HepG2 (cell line): ENCODE measurements around the gene DTNB. TPM values are rescaled to one million over a fixed set of nuclear protein-coding genes. Genes with fewer than 3 reads are reported as not detected.

Experiments used
- BRD4 ChIP-seq: sonication (generic); formaldehyde crosslinking; IDR thresholded peaks from 2 replicates; pipeline ENCODE4 v1.4.0; 2020; ENCODE audit warnings: missing genetic modification reagents
- CCDC6 ChIP-seq: sonication (generic); formaldehyde crosslinking; IDR thresholded peaks from 2 replicates; pipeline ENCODE4 v1.8.1; 2022; ENCODE audit warnings: mild to moderate bottlenecking, missing genetic modification reagents, moderate library complexity
- MAFG ChIP-seq: sonication (generic); formaldehyde crosslinking; IDR thresholded peaks from 2 replicates; pipeline ENCODE4 v1.5.1; 2020; ENCODE audit warnings: mild to moderate bottlenecking, missing genetic modification reagents
- MEIS2 ChIP-seq: sonication (generic); formaldehyde crosslinking; IDR thresholded peaks from 2 replicates; pipeline ENCODE4 v1.9.0; 2021; ENCODE audit warnings: mild to moderate bottlenecking, missing genetic modification reagents
- NFATC3 ChIP-seq: sonication (generic); formaldehyde crosslinking; IDR thresholded peaks from 2 replicates; pipeline ENCODE4 v1.5.1; 2020; ENCODE audit warnings: mild to moderate bottlenecking, missing genetic modification reagents
- NPAS2 ChIP-seq: sonication (generic); formaldehyde crosslinking; IDR thresholded peaks from 2 replicates; pipeline ENCODE4 v1.8.0; 2022; ENCODE audit warnings: mild to moderate bottlenecking, missing genetic modification reagents, borderline replicate concordance
- THAP7 ChIP-seq: sonication (generic); formaldehyde crosslinking; IDR thresholded peaks from 2 replicates; pipeline ENCODE4 v1.8.1; 2023; ENCODE audit warnings: mild to moderate bottlenecking, missing genetic modification reagents
- TSC22D2 ChIP-seq: sonication (generic); formaldehyde crosslinking; IDR thresholded peaks from 2 replicates; pipeline ENCODE4 v1.5.1; 2020; ENCODE audit warnings: missing genetic modification reagents, mild to moderate bottlenecking, borderline replicate concordance
- U2AF1 ChIP-seq: fragments of 200-400 bp; formaldehyde crosslinking; optimal IDR thresholded peaks from 2 replicates; pipeline ENCODE3; 2017; ENCODE audit warnings: mild to moderate bottlenecking, low read depth, low read length
- XRCC5 ChIP-seq: fragments of 200-400 bp; formaldehyde crosslinking; optimal IDR thresholded peaks from 2 replicates; pipeline ENCODE3; 2017; ENCODE audit warnings: mild to moderate bottlenecking, low read length
- ZBTB2 ChIP-seq: sonication (generic); formaldehyde crosslinking; IDR thresholded peaks from 2 replicates; pipeline ENCODE4 v1.8.0; 2022; ENCODE audit warnings: low read depth, missing genetic modification reagents
- ZNF432 ChIP-seq: sonication (generic); formaldehyde crosslinking; IDR thresholded peaks from 2 replicates; pipeline ENCODE4 v1.5.0; 2020; ENCODE audit warnings: missing genetic modification reagents, mild to moderate bottlenecking, borderline replicate concordance
- ZNF503 ChIP-seq: sonication (generic); formaldehyde crosslinking; IDR thresholded peaks from 2 replicates; pipeline ENCODE4 v1.4.0; 2020; ENCODE audit warnings: missing genetic modification reagents
- ZNF747 ChIP-seq: sonication (generic); formaldehyde crosslinking; IDR thresholded peaks from 2 replicates; pipeline ENCODE4 v1.8.1; 2023; ENCODE audit warnings: missing genetic modification reagents, mild to moderate bottlenecking, borderline replicate concordance
- ZNF816 ChIP-seq: sonication (generic); formaldehyde crosslinking; IDR thresholded peaks from 2 replicates; pipeline ENCODE4 v1.8.0; 2022; ENCODE audit warnings: missing genetic modification reagents, mild to moderate bottlenecking, borderline replicate concordance
- ZSCAN25 ChIP-seq: sonication (generic); formaldehyde crosslinking; IDR thresholded peaks from 2 replicates; pipeline ENCODE4 v1.8.0; 2022; ENCODE audit warnings: mild to moderate bottlenecking, missing genetic modification reagents
- polyA plus RNA-seq, 8 experiments: library from polyadenylated mRNA; depleted of rRNA in 3 of 8; stranded (reverse) in 7 of 8; unstranded in 1 of 8; fragments of >200 nt; fragmentation: Illumina TruSeq in 4 of 8; extraction: Trizol in 4 of 8; gene quantifications; 2 replicates each; pipeline versions ENCODE4 v1.2.1 to v1.2.3, GENCODE V29; 2011 to 2016; ENCODE audit warnings: low read depth in 4 of 8, missing spikeins in 1 of 8, mixed read lengths in 1 of 8; ENCODE audit not compliant: insufficient read depth in 1 of 8
- total RNA-seq, 5 experiments: library from RNA; depleted of rRNA; stranded (reverse); fragments of >200 nt; fragmentation: Illumina TruSeq; extraction: Trizol; gene quantifications; 2 replicates each; pipeline ENCODE4 v1.2.3, GENCODE V29; 2016; ENCODE audit warnings: low read depth in 1 of 5
- TF ChIP-seq, protein P1 (sequence below): IDR thresholded peaks from 2 replicates; pipeline ENCODE4 v1.6.1; 2016; ENCODE audit warnings: missing compliant biosample characterization, missing genetic modification reagents, borderline replicate concordance
- TF ChIP-seq, protein P2 (sequence below): IDR thresholded peaks from 2 replicates; pipeline ENCODE4 v1.6.1; 2012; ENCODE audit warnings: inconsistent platforms
- TF ChIP-seq, protein P3 (sequence below): sonication (generic); formaldehyde crosslinking; IDR thresholded peaks from 2 replicates; pipeline ENCODE4 v1.5.0; 2020; ENCODE audit warnings: missing genetic modification reagents
- TF ChIP-seq, protein P4 (sequence below): sonication (generic); formaldehyde crosslinking; IDR thresholded peaks from 2 replicates; pipeline ENCODE4 v1.8.0; 2022; ENCODE audit warnings: missing genetic modification reagents, mild to moderate bottlenecking, borderline replicate concordance

Gene DTNB
- total and polyA plus RNA-seq, 2 of the 13 experiments (the other 11 are each of a cell fraction or from before 2014, with no cell fraction given) = 14.4 to 23.9 TPM

- TF ChIP-seq ZNF747 (CRISPR knock-in tag) = no peak
- TF ChIP-seq, protein P1, sequence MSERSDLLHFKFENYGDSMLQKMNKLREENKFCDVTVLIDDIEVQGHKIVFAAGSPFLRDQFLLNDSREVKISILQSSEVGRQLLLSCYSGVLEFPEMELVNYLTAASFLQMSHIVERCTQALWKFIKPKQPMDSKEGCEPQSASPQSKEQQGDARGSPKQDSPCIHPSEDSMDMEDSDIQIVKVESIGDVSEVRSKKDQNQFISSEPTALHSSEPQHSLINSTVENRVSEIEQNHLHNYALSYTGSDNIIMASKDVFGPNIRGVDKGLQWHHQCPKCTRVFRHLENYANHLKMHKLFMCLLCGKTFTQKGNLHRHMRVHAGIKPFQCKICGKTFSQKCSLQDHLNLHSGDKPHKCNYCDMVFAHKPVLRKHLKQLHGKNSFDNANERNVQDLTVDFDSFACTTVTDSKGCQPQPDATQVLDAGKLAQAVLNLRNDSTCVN (CRISPR knock-in tag) = peak; percentile 39; the same call in 1 of the 2 replicates
- no peak for TF ChIP-seq NFATC3 (CRISPR knock-in tag)
- peak; percentile 42 for TF ChIP-seq U2AF1
- peak; percentile 20; the same call in 1 of the 2 replicates for TF ChIP-seq CCDC6 (CRISPR knock-in tag)
- TF ChIP-seq ZNF432 (CRISPR knock-in tag) = no peak
- TF ChIP-seq, protein P2, sequence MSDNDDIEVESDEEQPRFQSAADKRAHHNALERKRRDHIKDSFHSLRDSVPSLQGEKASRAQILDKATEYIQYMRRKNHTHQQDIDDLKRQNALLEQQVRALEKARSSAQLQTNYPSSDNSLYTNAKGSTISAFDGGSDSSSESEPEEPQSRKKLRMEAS = peak; percentile 74; the same call in 1 of the 2 replicates
- TF ChIP-seq, protein P3, sequence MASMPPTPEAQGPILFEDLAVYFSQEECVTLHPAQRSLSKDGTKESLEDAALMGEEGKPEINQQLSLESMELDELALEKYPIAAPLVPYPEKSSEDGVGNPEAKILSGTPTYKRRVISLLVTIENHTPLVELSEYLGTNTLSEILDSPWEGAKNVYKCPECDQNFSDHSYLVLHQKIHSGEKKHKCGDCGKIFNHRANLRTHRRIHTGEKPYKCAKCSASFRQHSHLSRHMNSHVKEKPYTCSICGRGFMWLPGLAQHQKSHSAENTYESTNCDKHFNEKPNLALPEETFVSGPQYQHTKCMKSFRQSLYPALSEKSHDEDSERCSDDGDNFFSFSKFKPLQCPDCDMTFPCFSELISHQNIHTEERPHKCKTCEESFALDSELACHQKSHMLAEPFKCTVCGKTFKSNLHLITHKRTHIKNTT (CRISPR knock-in tag) = no peak
- TF ChIP-seq ZNF816 = no peak
- TF ChIP-seq ZSCAN25 (CRISPR knock-in tag) = peak; percentile 44; the same call in 1 of the 2 replicates
- TF ChIP-seq ZNF503 (CRISPR knock-in tag) = no peak
- no peak for TF ChIP-seq NPAS2 (CRISPR knock-in tag)
- no peak for TF ChIP-seq THAP7 (CRISPR knock-in tag)
- TF ChIP-seq BRD4 (CRISPR knock-in tag) = no peak
- TF ChIP-seq, protein P4, sequence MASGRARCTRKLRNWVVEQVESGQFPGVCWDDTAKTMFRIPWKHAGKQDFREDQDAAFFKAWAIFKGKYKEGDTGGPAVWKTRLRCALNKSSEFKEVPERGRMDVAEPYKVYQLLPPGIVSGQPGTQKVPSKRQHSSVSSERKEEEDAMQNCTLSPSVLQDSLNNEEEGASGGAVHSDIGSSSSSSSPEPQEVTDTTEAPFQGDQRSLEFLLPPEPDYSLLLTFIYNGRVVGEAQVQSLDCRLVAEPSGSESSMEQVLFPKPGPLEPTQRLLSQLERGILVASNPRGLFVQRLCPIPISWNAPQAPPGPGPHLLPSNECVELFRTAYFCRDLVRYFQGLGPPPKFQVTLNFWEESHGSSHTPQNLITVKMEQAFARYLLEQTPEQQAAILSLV = 0 out of 2 replicates have a peak, but pooled peaks have one; percentile 58
- no peak for TF ChIP-seq MAFG (CRISPR knock-in tag)
- peak; percentile 99 for TF ChIP-seq XRCC5
- TF ChIP-seq MEIS2 = 0 out of 2 replicates have a peak, but pooled peaks have one; percentile 49
- 0 out of 2 replicates have a peak, but pooled peaks have one; percentile 15 for TF ChIP-seq TSC22D2
- no peak for TF ChIP-seq ZBTB2 (CRISPR knock-in tag)
Measured at GRCh38 chr2:25376750-25377621, 296.4 kb downstream of the DTNB start (continued).
